Left ventricle myocardium inferior (tissue), 1 donor: ENCODE results near the gene DRG1. TPM values are rescaled to one million over a fixed set of nuclear protein-coding genes. Genes with fewer than 3 reads are reported as not detected.

Experiments used
- DNase-seq: peaks from one replicate; pipeline ENCODE4 v3.0.0-alpha.2; 2020
- H3K27ac ChIP-seq: fragments of 200-600 bp; replicated peaks from 2 replicates; pipeline ENCODE4 v1.8.0; 2021
- H3K27me3 ChIP-seq: fragments of 200-600 bp; 2 replicates; pipeline ENCODE4 v1.8.0; 2021; ENCODE audit warnings: low read depth
- H3K36me3 ChIP-seq: fragments of 200-600 bp; 2 replicates; pipeline ENCODE4 v1.8.0; 2021
- H3K4me1 ChIP-seq: fragments of 200-600 bp; 2 replicates; pipeline ENCODE4 v1.8.0; 2021
- H3K4me3 ChIP-seq: fragments of 200-600 bp; 2 replicates; pipeline ENCODE4 v1.8.0; 2021; ENCODE audit warnings: mild to moderate bottlenecking, moderate library complexity
- H3K9me3 ChIP-seq: fragments of 200-600 bp; replicated peaks from 2 replicates; pipeline ENCODE4 v1.8.0; 2021
- intact Hi-C: fragments of 100-400 bp; cut with micrococcal nuclease; formaldehyde crosslinking; loops from one replicate; pipeline ENCODE4 v1.11.0; 2022
- long read RNA-seq: library from polyadenylated mRNA; unstranded; transcript quantifications from one replicate; pipeline ENCODE4 v2.0.0, GENCODE V29; 2021
- total RNA-seq: library from RNA; stranded (reverse); fragmentation: NEBNext Ultra II Directional; extraction: Animal tissue kit (Norgen Biotek cat#: 25700); gene quantifications from one replicate; pipeline ENCODE4 v1.2.1, GENCODE V29; 2021
- TF ChIP-seq, protein P1 (sequence below): fragments of 200-600 bp; IDR thresholded peaks from 2 replicates; pipeline ENCODE4 v1.8.0; 2021; ENCODE audit warnings: antibody characterized with exemption, mild to moderate bottlenecking, borderline replicate concordance
- donor health status: DM: no; HTN: yes; CAD: no; lungs with severe emphysema.

DRG1 gene, protein sequence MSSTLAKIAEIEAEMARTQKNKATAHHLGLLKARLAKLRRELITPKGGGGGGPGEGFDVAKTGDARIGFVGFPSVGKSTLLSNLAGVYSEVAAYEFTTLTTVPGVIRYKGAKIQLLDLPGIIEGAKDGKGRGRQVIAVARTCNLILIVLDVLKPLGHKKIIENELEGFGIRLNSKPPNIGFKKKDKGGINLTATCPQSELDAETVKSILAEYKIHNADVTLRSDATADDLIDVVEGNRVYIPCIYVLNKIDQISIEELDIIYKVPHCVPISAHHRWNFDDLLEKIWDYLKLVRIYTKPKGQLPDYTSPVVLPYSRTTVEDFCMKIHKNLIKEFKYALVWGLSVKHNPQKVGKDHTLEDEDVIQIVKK
- total RNA-seq = 58.0 TPM
- long read RNA-seq, transcript DRG1-201 (9 exons, 1,746 nt) = major isoform, 66 of 82 reads
- long read RNA-seq, partial matches to known transcripts = 9 of 82 reads
- long read RNA-seq, other reads (novel, unspliced or antisense) = 7 of 82 reads

DNA sequence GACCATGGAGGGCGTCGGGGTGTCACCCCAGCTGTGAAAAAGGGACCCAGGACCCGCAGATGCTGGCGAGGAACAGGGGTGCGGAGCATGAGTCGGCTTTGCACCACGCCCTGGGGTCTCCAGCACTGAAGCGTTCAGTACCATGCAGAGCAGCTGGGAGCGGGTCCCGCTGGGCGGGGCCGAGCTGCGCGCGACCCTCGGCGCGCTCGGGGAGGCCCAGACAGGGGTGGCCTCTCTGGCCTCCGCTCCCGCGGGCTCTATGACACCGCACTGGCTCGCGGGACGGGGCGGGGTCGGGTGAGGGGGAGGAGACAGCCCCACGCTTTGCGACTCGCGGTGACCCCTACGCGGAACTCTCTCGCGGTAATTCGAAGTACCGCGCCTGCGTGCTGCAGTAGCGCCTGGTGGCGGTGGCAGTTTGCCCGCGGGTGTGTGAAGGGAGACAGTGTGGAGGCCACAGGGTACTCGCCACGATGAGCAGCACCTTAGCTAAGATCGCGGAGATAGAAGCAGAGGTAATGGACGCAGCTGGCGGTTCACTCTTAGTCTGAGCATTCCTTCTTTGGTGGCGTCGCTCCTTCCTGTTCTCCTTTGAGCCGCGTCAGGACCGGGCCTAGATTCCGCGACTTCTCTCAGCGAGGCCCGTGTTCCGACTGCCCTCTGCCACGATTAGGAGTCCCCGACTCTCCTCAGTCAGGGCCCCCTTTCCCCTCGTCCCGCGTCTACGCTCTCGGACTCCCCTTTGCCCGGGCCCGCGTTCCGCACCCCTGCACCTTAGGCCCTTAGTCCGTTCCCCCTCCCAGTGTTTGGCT lies at the start of gene DRG1:
DRG1 (plus strand) TSS at position 394 of the 812 bp plus-strand sequence; CDS start at position 474, 80 bp downstream.
- intact Hi-C loops = no loop called here

DNA sequence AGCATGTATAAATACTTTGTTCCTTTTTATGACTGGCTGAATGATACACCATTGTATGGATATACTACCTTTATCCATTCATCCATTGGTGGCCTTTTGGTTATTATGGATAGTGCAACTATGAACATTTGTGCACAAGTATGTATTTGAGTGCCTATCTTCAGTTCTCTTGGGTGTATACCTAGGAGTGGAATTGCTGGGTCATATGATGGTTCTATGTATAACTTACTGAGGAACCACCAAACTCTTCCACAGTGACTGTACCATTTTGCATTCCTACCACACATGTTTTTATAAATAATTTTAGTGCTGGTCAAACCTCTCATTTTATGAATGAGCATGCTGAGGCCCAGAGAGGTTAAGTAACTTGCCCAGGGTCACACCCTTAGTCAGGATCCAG lies 49.4 kb upstream of the DRG1 start:
- no peaks in the 10 kb centered on the region for H3K36me3 ChIP-seq
- peaks cover 22% of the 10 kb centered on the region for H3K4me1 ChIP-seq
- no peak overlapping the region for H3K27ac ChIP-seq
- no peak overlapping the region for H3K4me3 ChIP-seq
- TF ChIP-seq, protein P1, sequence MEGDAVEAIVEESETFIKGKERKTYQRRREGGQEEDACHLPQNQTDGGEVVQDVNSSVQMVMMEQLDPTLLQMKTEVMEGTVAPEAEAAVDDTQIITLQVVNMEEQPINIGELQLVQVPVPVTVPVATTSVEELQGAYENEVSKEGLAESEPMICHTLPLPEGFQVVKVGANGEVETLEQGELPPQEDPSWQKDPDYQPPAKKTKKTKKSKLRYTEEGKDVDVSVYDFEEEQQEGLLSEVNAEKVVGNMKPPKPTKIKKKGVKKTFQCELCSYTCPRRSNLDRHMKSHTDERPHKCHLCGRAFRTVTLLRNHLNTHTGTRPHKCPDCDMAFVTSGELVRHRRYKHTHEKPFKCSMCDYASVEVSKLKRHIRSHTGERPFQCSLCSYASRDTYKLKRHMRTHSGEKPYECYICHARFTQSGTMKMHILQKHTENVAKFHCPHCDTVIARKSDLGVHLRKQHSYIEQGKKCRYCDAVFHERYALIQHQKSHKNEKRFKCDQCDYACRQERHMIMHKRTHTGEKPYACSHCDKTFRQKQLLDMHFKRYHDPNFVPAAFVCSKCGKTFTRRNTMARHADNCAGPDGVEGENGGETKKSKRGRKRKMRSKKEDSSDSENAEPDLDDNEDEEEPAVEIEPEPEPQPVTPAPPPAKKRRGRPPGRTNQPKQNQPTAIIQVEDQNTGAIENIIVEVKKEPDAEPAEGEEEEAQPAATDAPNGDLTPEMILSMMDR = no peak
- peaks cover 15% of the 10 kb centered on the region for H3K27me3 ChIP-seq
- no peaks in the 10 kb centered on the region for H3K9me3 ChIP-seq
- intact Hi-C loops = no loop called here
- no peak for DNase-seq

More for the DNA sequence above, at the start of gene DRG1:
- TF ChIP-seq, protein P1 = peak; percentile 35
- H3K9me3 ChIP-seq = no peaks in the 10 kb centered on the region
- H3K4me3 ChIP-seq = peak within 1 kb of the TSS; percentile 87
- peak; percentile 98 for DNase-seq
- peaks cover 37% of the 10 kb centered on the region for H3K36me3 ChIP-seq
- peak within 1 kb of the TSS; percentile 92 for H3K27ac ChIP-seq
- H3K4me1 ChIP-seq = peaks cover 31% of the 10 kb centered on the region
- H3K27me3 ChIP-seq = no peaks in the 10 kb centered on the region

DNA sequence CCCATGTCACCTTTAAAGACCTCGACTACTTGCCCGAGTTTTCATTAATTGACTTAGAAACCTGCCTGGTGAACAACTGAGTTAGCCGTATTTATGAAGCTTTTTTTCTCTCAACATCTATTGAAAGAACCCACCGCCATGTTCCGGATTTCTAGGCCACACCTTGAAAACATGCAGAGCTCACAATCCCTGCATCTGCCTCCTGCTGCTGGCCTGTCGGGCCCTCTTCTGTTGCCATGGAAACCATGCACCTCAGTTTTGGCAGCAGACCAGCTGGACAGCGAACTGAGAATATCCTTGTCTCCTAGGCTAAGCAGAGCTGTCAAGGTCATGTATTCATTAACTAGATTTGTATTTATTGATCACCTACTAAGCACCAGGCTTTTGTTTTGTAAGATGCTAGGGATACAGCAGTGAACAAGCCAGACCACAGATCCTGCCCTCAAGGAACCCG lies 49.0 kb upstream of the DRG1 start:
- peaks cover 18% of the 10 kb centered on the region for H3K4me1 ChIP-seq
- H3K36me3 ChIP-seq = no peaks in the 10 kb centered on the region
- peaks cover 19% of the 10 kb centered on the region for H3K27me3 ChIP-seq
- intact Hi-C loops = no loop called here
- H3K9me3 ChIP-seq = no peaks in the 10 kb centered on the region
- DNase-seq = no peak
- TF ChIP-seq, protein P1 = no peak
- no peak overlapping the region for H3K4me3 ChIP-seq
- H3K27ac ChIP-seq = no peak overlapping the region

DNA sequence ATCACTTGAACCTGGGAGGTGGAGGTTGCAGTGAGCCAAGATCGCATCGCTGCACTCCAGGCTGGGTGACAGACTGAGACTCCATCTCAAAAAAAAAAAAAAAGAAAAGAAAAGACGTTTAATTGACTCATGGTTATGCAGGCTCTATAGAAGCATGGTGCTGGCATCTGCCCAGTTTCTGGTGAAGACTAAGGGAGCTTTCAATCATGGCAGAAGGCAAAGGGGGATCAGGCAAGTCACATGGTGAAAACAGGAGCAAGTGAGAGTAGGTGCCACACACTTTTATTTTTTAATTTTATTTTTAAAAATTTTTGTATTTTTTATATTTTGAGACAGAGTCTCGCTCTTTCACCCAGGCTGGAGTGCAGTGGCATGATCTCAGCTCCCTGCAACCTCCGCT lies 44.9 kb upstream of the DRG1 start:
- no peak for DNase-seq
- intact Hi-C loops = no loop called here
- Histone ChIP-seq H3K27me3 (peaks cover 32% of the 10 kb centered on the region), H3K9me3 (no peaks in the 10 kb centered on the region), H3K4me3 (no peak overlapping the region), H3K27ac (no peak overlapping the region), H3K4me1 (no peaks in the 10 kb centered on the region), H3K36me3 (no peaks in the 10 kb centered on the region)
- TF ChIP-seq, protein P1 = no peak

DNA sequence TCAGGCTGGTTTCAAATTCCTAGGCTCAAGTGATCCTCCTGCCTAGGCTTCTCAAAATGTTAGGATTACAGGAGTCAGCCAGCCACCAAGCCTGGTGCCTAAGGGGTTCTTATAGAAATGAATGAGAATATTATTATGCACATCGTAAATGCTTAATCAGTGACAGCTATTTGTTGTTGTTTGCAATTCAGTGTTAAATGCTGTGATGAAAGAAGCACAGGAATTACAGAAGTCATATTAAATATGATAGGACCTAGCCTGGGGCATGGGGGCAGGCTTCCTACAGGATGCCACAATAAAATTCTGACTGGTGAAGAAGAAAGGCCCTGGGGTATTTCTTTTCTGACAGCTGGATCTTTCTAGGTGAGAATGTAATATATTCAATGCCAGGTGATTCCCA lies 39.4 kb upstream of the DRG1 start:
- H3K27me3 ChIP-seq = peaks cover 17% of the 10 kb centered on the region
- H3K9me3 ChIP-seq = no peaks in the 10 kb centered on the region
- H3K27ac ChIP-seq = no peak overlapping the region
- DNase-seq = no peak
- no peaks in the 10 kb centered on the region for H3K4me1 ChIP-seq
- TF ChIP-seq, protein P1 = no peak
- H3K4me3 ChIP-seq = no peak overlapping the region
- H3K36me3 ChIP-seq = no peaks in the 10 kb centered on the region
- intact Hi-C loops = no loop called here
